K562 (cell line): ENCODE results near the gene MGST2. TPM values are rescaled to one million over a fixed set of nuclear protein-coding genes. Genes with fewer than 3 reads are reported as not detected.

Experiments
- ATAC-seq: fragments of 200-7000 bp; cut with Tn5 transposase; 3 replicates; pipeline ENCODE4 v1.9.1; 2020; ENCODE audit warnings: moderate library complexity
- BruUV-seq: library from RNA; stranded (reverse); fragments of 400-500 nt; replicated peaks from 2 replicates; lab custom pipeline; 2021; lab: Mats Ljungman, UMichigan
- CTCF ChIA-PET: fragments of 300-600 bp; formaldehyde crosslinking; extraction: SDS; loops from one replicate; lab custom pipeline; 2021; ENCODE audit warnings: low intra/inter-chr PET ratio; lab: Yijun Ruan, JAX
- POLR2A ChIA-PET: fragments of 300-600, 350-650 bp; sonication (Branson Sonifier 250); formaldehyde crosslinking; extraction: SDS; loops from one replicate; lab custom pipeline; 2021; ENCODE audit warnings: antibody characterized with exemption, inconsistent platforms; lab: Yijun Ruan, JAX
- DNase-seq, 4 experiments: peaks; one replicate each; pipeline versions ENCODE4 v3.0.0 to v3.0.0-alpha.2; 2011 to 2018; ENCODE audit warnings: low spot score in 3 of 4, mixed read lengths in 3 of 4; ENCODE audit errors: extremely low read depth in 1 of 4
- FAIRE-seq: peaks from 2 replicates; lab custom pipeline; 2011; peaks lifted over from hg19 to GRCh38; lab: Jason Lieb, UNC
- H2AFZ ChIP-seq: 2 replicates; pipeline ENCODE4 v1.6.0; 2011; ENCODE audit warnings: low read depth, low read length, control low read depth, inconsistent platforms
- H3K27ac ChIP-seq: fragments of 200-600 bp; 3 replicates; pipeline ENCODE4 v1.8.0; 2011; ENCODE audit warnings: low read depth, mild to moderate bottlenecking, control low read depth, inconsistent platforms, low read length, moderate library complexity, mixed read lengths; ENCODE audit errors: extremely low read depth
- H3K27me3 ChIP-seq, 2 experiments: fragments of 300-600 bp in 1 of 2; 2 replicates in 1 of 2; 3 replicates in 1 of 2; pipeline versions ENCODE4 v1.6.0 to v1.8.0; 2011; ENCODE audit warnings: inconsistent platforms in 2 of 2, low read length in 2 of 2, mild to moderate bottlenecking in 1 of 2, mixed read lengths in 1 of 2, moderate library complexity in 1 of 2; ENCODE audit not compliant: control insufficient read depth in 2 of 2, insufficient read depth in 2 of 2
- H3K36me3 ChIP-seq: fragments of 300-600 bp; 3 replicates; pipeline ENCODE4 v1.8.0; 2011; ENCODE audit warnings: mild to moderate bottlenecking, low read length, inconsistent platforms; ENCODE audit not compliant: control insufficient read depth, insufficient read depth
- H3K4me1 ChIP-seq, 2 experiments: fragments of 200-600 bp in 1 of 2; replicated peaks in 1 of 2; 2 replicates in 1 of 2; 3 replicates in 1 of 2; pipeline versions ENCODE4 v1.5.1 to v1.8.0; 2011; ENCODE audit warnings: inconsistent platforms in 2 of 2, low read length in 2 of 2, mild to moderate bottlenecking in 1 of 2, mixed read lengths in 1 of 2, moderate library complexity in 1 of 2; ENCODE audit not compliant: control insufficient read depth in 2 of 2, insufficient read depth in 2 of 2
- H3K4me2 ChIP-seq: 2 replicates; pipeline ENCODE4 v1.6.1; 2011; ENCODE audit warnings: low read length, control low read depth, inconsistent platforms, mixed read lengths; ENCODE audit not compliant: insufficient read depth
- H3K4me3 ChIP-seq: fragments of 200-600 bp; sonication (generic), shearing (Covaris generic); 2 replicates; pipeline ENCODE4 v1.5.1; 2016; ENCODE audit warnings: control low read depth, inconsistent platforms
- H3K79me2 ChIP-seq: fragments of 200-600 bp; 3 replicates; pipeline ENCODE4 v1.8.0; 2011; ENCODE audit warnings: low read length, inconsistent platforms; ENCODE audit not compliant: control insufficient read depth, insufficient read depth
- H3K9ac ChIP-seq, 2 experiments: 2 replicates each; pipeline versions ENCODE4 v1.6.0 to v1.6.1; 2011; ENCODE audit warnings: low read depth in 2 of 2, low read length in 2 of 2, control low read depth in 1 of 2, inconsistent platforms in 1 of 2, mild to moderate bottlenecking in 1 of 2, mixed read lengths in 1 of 2; ENCODE audit not compliant: insufficient read depth in 1 of 2
- H3K9me1 ChIP-seq: one replicate; pipeline ENCODE4 v1.6.0; 2011; ENCODE audit warnings: inconsistent platforms, mild to moderate bottlenecking, low read length, moderate library complexity; ENCODE audit not compliant: control insufficient read depth, insufficient read depth
- H3K9me3 ChIP-seq: replicated peaks from 2 replicates; pipeline ENCODE4 v1.5.1; 2011; ENCODE audit warnings: low read depth, low read length, inconsistent platforms; ENCODE audit not compliant: control insufficient read depth, insufficient read depth
- H4K20me1 ChIP-seq: replicated peaks from 2 replicates; pipeline ENCODE4 v1.6.1; 2011; ENCODE audit warnings: low read length, inconsistent platforms, mixed read lengths; ENCODE audit not compliant: control insufficient read depth, insufficient read depth
- CTCF ChIP-seq, 3 experiments: IDR thresholded peaks in 2 of 3; conservative IDR thresholded peaks in 1 of 3; 2 replicates each; pipeline ENCODE4 v1.5.1; 2011 to 2012; ENCODE audit warnings: low read length in 3 of 3, mild to moderate bottlenecking in 3 of 3, control low read depth in 2 of 3, improper control_type of control experiment in 1 of 3, inconsistent platforms in 1 of 3, low read depth in 1 of 3, mixed read lengths in 1 of 3, moderate library complexity in 1 of 3; ENCODE audit not compliant: insufficient read depth in 2 of 3
- HBP1 ChIP-seq: fragments of 450-650 bp; formaldehyde crosslinking; IDR thresholded peaks from 2 replicates; pipeline ENCODE4 v1.4.0; 2022; ENCODE audit warnings: missing genetic modification characterization
- HDAC1 ChIP-seq, 2 experiments: fragments of 450-650 bp; IDR thresholded peaks; 2 replicates each; pipeline ENCODE4 v1.6.1; 2016 to 2017; ENCODE audit warnings: inconsistent platforms in 1 of 2, mild to moderate bottlenecking in 1 of 2, moderate library complexity in 1 of 2
- JUND ChIP-seq, 2 experiments: IDR thresholded peaks; 2 replicates in 1 of 2; 3 replicates in 1 of 2; pipeline ENCODE4 v1.6.1; 2011; ENCODE audit warnings: borderline replicate concordance in 2 of 2, low read depth in 2 of 2, low read length in 2 of 2, improper control_type of control experiment in 1 of 2, missing biosample characterization in 1 of 2, missing genetic modification characterization in 1 of 2, missing genetic modification reagents in 1 of 2
- KDM1A ChIP-seq, 2 experiments: fragments of 450-650 bp; IDR thresholded peaks; 2 replicates each; pipeline ENCODE4 v1.6.1; 2016; ENCODE audit warnings: mild to moderate bottlenecking in 2 of 2
- KDM2B ChIP-seq: fragments of 250-450 bp; sonication (Bioruptor Pico); IDR thresholded peaks from 2 replicates; pipeline ENCODE4 v1.8.0; 2021; ENCODE audit warnings: mild to moderate bottlenecking, moderate library complexity
- NFYB ChIP-seq: IDR thresholded peaks from 2 replicates; pipeline ENCODE4 v1.6.1; 2011; ENCODE audit warnings: mild to moderate bottlenecking, moderate library complexity; ENCODE audit not compliant: insufficient read length; ENCODE audit errors: extremely low read depth
- RBM39 ChIP-seq: fragments of 200-400 bp; formaldehyde crosslinking; optimal IDR thresholded peaks from 2 replicates; pipeline ENCODE3; 2018; ENCODE audit warnings: low read depth, low read length
- SMAD2 ChIP-seq: fragments of 150-350 bp; IDR thresholded peaks from 2 replicates; pipeline ENCODE4 v1.6.1; 2014; ENCODE audit warnings: low read depth, mild to moderate bottlenecking, low read length
- SMAD3 ChIP-seq: fragments of 450-650 bp; formaldehyde crosslinking; conservative IDR thresholded peaks from 2 replicates; pipeline ENCODE4 v1.4.0; 2020; ENCODE audit warnings: mild to moderate bottlenecking
- TFAP4 ChIP-seq: sonication (generic); formaldehyde crosslinking; IDR thresholded peaks from 2 replicates; pipeline ENCODE4 v1.8.0; 2022; ENCODE audit warnings: missing genetic modification reagents, mild to moderate bottlenecking, moderate library complexity, borderline replicate concordance
- TGIF2 ChIP-seq: sonication (generic); formaldehyde crosslinking; IDR thresholded peaks from 2 replicates; pipeline ENCODE4 v1.8.1; 2022; ENCODE audit warnings: mild to moderate bottlenecking, missing genetic modification reagents, moderate library complexity
- WHSC1 ChIP-seq: IDR thresholded peaks from one replicate; pipeline ENCODE4 v1.6.1; 2012; ENCODE audit warnings: low read length, control low read depth, inconsistent platforms
- YY1 ChIP-seq, 3 experiments: IDR thresholded peaks; 2 replicates each; pipeline ENCODE4 v1.6.1; 2011; ENCODE audit warnings: low read length in 2 of 3, mild to moderate bottlenecking in 2 of 3, moderate library complexity in 2 of 3, borderline replicate concordance in 1 of 3, control low read depth in 1 of 3, low read depth in 1 of 3; ENCODE audit not compliant: insufficient read depth in 3 of 3, insufficient replicate concordance in 2 of 3, control insufficient read depth in 1 of 3, insufficient read length in 1 of 3; ENCODE audit errors: extremely low read depth in 1 of 3
- ZNF274 ChIP-seq: IDR thresholded peaks from 2 replicates; pipeline ENCODE4 v1.6.1; 2011; ENCODE audit warnings: low read depth, mild to moderate bottlenecking, low read length, moderate library complexity, borderline replicate concordance
- ZNF384 ChIP-seq: IDR thresholded peaks from 2 replicates; pipeline ENCODE4 v1.6.1; 2012; ENCODE audit warnings: low read depth, low read length, improper control_type of control experiment
- ZNF57 ChIP-seq: fragments of 450-650 bp; formaldehyde crosslinking; IDR thresholded peaks from 2 replicates; pipeline ENCODE4 v1.4.0; 2020; ENCODE audit warnings: mild to moderate bottlenecking, moderate library complexity
- WGBS: fragments of 100-300 bp; shearing (Covaris generic); methylation state at CpG from one replicate; pipeline ENCODE4 v1.1.6; 2016; ENCODE audit warnings: low coverage, mixed read lengths; ENCODE audit not compliant: insufficient coverage; ENCODE audit errors: missing lambda C conversion rate; 5-methylcytosine and 5-hydroxymethylcytosine counted together
- in situ Hi-C: fragments of 300-500 bp; cut with MboI; formaldehyde crosslinking; loops from 4 replicates; pipeline ENCODE4 v1.15.0; 2018; ENCODE audit warnings: inconsistent platforms, mixed read lengths
- intact Hi-C: fragments of 100-400 bp; cut with micrococcal nuclease; formaldehyde crosslinking; loops from 2 replicates; pipeline ENCODE4 v1.14.2; 2022
- polyA plus RNA-seq, 8 experiments: library from polyadenylated mRNA; depleted of rRNA in 4 of 8; stranded (reverse) in 5 of 8; unstranded in 3 of 8; fragments of >200 nt; fragmentation: Nextera tagmentation in 2 of 8; fragmentation: Illumina TruSeq in 1 of 8; extraction: Ambion mirVana in 2 of 8; extraction: Trizol in 1 of 8; gene quantifications; 2 replicates each; pipeline versions ENCODE4 v1.2.1 to v1.2.3, GENCODE V29; 2011 to 2014; ENCODE audit warnings: inconsistent platforms in 1 of 8, missing spikeins in 1 of 8
- total RNA-seq, 7 experiments: library from RNA; depleted of rRNA in 6 of 7; stranded (reverse); fragments of >200 nt in 6 of 7; fragmentation: Illumina TruSeq in 2 of 7; extraction: Trizol in 2 of 7; gene quantifications; 2 replicates each; pipeline versions ENCODE4 v1.2.1 to v1.2.3, GENCODE V29; 2011 to 2021; ENCODE audit warnings: low replicate concordance in 1 of 7

The MGST2 gene
- total and polyA plus RNA-seq, 9 of the 15 experiments (the other 6 are each of a cell fraction or from before 2014, with no cell fraction given): 38.7 to 115 (median 84.6) TPM

- intact Hi-C loops: no loop called here
- Histone ChIP-seq H3K27ac (no peak overlapping the region), H3K4me1 (no peaks in the 10 kb centered on the region), H3K9ac (no peak overlapping the region), H4K20me1 (no peaks in the 10 kb centered on the region), H3K36me3 (no peaks in the 10 kb centered on the region), H3K27me3 (peaks cover 7 to 28% of the 10 kb centered on the region in 2 experiments; a peak in 4 of 5 replicates), H3K9me3 (no peaks in the 10 kb centered on the region), H3K79me2 (no peaks in the 10 kb centered on the region), H3K4me2 (no peak overlapping the region), H3K9me1 (no peaks in the 10 kb centered on the region), H3K4me3 (no peak overlapping the region), H2AFZ (no peak overlapping the region)
- WGBS: 4% methylated on average over 3 of the region's 3 CpGs
- ChIA-PET CTCF (no interaction called here), POLR2A (no interaction called here)
- DNase-seq: no peak
- no peak for ATAC-seq
- in situ Hi-C loops: no loop called here
- BruUV-seq: no TSS peak
- no peak for FAIRE-seq
- TF ChIP-seq NFYB (no peak), HDAC1 (IDR thresholded peaks at IDR 0.05) (no peak), TFAP4 (no peak), ZNF274 (no peak), CTCF (IDR thresholded peaks at IDR 0.05 in 2 of 3, conservative IDR thresholded peaks at IDR 0.05 in 1 of 3; ENCODE audit: insufficient read depth in 2 of 3, low read depth in 1 of 3, low read length in 3 of 3) (no peak), RBM39 (no peak), YY1 (IDR thresholded peaks at IDR 0.05; ENCODE audit: borderline replicate concordance in 1 of 3, control insufficient read depth in 1 of 3, extremely low read depth in 1 of 3, insufficient read depth in 3 of 3, insufficient read length in 1 of 3, insufficient replicate concordance in 2 of 3, low read depth in 1 of 3, low read length in 2 of 3) (no peak), SMAD3 (CRISPR knock-in tag) (no peak), WHSC1 (no peak), ZNF384 (no peak), ZNF57 (CRISPR knock-in tag) (no peak), SMAD2 (no peak), HBP1 (CRISPR knock-in tag) (no peak), KDM1A (IDR thresholded peaks at IDR 0.05) (no peak), TGIF2 (no peak), JUND (IDR thresholded peaks at IDR 0.05; ENCODE audit: borderline replicate concordance, low read depth, low read length) (no peak), JUND (tag; IDR thresholded peaks at IDR 0.05; ENCODE audit: borderline replicate concordance, low read depth, low read length) (no peak), KDM2B (CRISPR knock-in tag) (no peak)
These were observed 40.5 kb upstream of the MGST2 start for GRCh38 chr4:139625093-139625455.
